Esophagus muscularis mucosa (tissue), 4 donors: ENCODE measurements around the gene TMC4.

Source experiments
- CTCF ChIP-seq, 3 experiments: fragments of 200-600 bp in 2 of 3; fragments of 450-650 bp in 1 of 3; sonication (generic) in 2 of 3; IDR thresholded peaks; one replicate each; pipeline ENCODE4 v1.5.1; 2017 to 2019; ENCODE audit warnings: antibody characterized with exemption in 3 of 3, mild to moderate bottlenecking in 2 of 3, moderate library complexity in 1 of 3
- EP300 ChIP-seq: sonication (generic); formaldehyde crosslinking; IDR thresholded peaks from one replicate; pipeline ENCODE4 v1.6.1; 2017; ENCODE audit warnings: antibody characterized with exemption
- POLR2A ChIP-seq: fragments of 450-650 bp; IDR thresholded peaks from one replicate; pipeline ENCODE4 v1.6.1; 2017; ENCODE audit warnings: antibody characterized with exemption, moderate library complexity, mild to moderate bottlenecking, low read depth
- POLR2AphosphoS5 ChIP-seq, 2 donors: sonication (generic); formaldehyde crosslinking; IDR thresholded peaks; one replicate each; pipeline ENCODE4 v1.6.1; 2017; ENCODE audit warnings: antibody characterized with exemption in 2 of 2

- no peak for TF ChIP-seq CTCF (IDR thresholded peaks at IDR 0.05)
- no peak for TF ChIP-seq POLR2A
- TF ChIP-seq POLR2AphosphoS5 (IDR thresholded peaks at IDR 0.05): no peak
- TF ChIP-seq EP300: no peak
These were observed 19.1 kb downstream of the TMC4 start for GRCh38 chr19:54153731-54154326.
